NCI-H226 (cell line): ENCODE data around the gene ADAMTS2.

ENCODE experiments used
- DNase-seq: peaks from one replicate; pipeline ENCODE4 v3.0.0-alpha.2; 2015

The ADAMTS2 gene

DNA sequence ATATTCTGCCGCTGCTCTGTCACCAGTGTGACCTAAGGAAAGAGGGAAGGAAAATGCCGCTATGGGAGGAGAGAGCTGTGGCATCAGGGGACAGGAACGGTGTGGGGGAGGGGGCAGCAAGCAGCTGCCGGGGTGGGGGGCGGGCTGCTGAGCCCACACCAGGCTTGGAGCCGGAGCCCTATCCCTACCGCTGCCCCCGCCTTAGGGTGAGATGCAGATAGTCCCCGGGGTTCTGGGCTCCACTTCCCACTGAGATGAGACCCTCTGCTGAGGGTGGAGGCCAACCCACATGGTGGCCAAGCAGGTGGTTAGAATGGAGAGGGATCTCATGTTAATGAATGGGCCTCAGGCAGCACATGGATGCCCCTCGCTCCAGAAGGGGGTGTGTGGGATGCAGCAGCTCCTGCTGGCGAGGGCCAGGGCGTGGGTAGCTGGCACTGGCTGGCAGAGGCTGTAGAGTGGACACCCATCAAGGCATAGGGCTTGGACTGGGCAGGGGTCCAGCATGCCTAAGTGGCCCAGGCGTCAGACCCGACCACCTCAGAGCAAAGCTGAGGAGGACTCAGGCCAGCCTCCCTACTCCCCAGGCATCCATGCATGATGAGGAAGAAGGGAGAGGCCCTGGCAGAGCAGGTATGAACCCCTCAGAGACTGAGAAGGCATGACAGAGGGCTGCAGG lies 153.6 kb downstream of the ADAMTS2 start:
- no peak for DNase-seq

- DNase-seq = no peak
Measured at GRCh38 chr5:179190851-179191505, 154.3 kb downstream of the ADAMTS2 start.

GRCh38 chr5:179188636-179189035 lies 156.6 kb downstream of the ADAMTS2 start:
- no peak for DNase-seq

DNA sequence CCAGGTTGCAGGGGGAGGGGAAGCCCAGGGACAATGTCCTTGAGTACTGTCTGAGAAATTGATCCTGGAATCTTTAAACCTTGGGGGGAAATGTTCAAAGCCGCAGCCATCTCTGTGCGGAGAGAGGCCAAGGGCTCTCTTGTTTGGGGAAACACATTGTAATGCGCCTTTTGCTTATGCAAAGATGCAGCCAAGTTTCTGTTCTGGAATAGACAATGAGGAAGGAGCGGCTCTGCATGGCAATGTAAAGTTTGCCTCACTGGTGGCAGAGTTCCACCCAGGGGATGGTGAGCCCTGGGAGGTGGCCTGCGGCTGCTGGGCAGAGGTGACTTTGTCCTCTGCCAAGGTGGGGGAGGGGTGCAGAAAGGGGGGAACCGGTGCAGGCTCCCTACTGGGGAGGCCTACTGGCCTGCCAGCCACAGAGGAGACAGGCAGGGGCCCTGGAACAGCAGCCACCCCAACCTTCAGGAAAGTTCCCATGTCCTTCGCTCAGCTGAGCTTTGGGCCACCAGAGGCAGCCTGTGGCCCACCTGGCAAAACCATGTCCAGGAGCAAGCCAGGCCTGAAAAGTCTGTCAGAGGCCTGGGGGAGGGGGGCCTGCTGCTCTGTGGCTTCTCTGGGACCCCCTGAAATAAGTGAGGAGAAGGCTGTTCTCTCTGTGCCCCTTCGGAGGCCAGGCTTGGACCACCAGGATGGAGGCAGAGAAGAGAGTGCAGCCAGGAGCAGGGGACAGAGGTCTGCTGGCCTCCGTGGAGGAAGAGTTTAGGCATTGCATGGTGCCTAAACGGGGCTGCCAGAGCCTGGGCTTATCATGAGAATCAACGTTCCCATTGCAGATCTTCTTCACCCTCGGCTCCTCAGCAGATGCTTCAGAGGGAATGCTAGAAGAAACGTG lies 157.3 kb downstream of the ADAMTS2 start:
- no peak for DNase-seq

DNA sequence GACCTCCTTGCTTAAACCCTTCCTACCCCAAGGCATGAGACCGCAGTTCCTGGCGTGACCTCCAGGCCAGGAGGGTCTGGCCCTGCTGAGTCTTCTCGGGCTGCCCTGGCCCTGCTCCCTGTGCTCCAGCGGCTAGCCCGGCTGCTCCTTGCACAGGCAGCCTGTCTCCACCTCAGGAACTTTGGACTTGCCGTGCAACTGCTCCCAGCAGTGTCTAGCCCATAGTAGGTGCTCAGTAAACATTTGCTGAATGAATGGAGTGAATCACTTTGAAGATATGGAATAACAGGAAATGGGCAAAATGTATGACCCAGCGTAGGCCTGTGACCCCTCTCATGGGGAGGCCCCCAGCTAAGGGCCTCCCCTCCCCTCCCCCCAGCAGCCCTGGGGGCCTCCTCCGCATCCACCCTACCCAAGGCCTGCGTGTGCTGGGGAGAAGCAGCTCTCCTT lies 158.0 kb downstream of the ADAMTS2 start:
- no peak for DNase-seq

GRCh38 chr5:179186801-179187200 lies 158.5 kb downstream of the ADAMTS2 start:
- DNase-seq = no peak

GRCh38 chr5:179185941-179186411 lies 159.3 kb downstream of the ADAMTS2 start:
- no peak for DNase-seq

GRCh38 chr5:179185256-179185940 lies 159.9 kb downstream of the ADAMTS2 start:
- DNase-seq = no peak

DNA sequence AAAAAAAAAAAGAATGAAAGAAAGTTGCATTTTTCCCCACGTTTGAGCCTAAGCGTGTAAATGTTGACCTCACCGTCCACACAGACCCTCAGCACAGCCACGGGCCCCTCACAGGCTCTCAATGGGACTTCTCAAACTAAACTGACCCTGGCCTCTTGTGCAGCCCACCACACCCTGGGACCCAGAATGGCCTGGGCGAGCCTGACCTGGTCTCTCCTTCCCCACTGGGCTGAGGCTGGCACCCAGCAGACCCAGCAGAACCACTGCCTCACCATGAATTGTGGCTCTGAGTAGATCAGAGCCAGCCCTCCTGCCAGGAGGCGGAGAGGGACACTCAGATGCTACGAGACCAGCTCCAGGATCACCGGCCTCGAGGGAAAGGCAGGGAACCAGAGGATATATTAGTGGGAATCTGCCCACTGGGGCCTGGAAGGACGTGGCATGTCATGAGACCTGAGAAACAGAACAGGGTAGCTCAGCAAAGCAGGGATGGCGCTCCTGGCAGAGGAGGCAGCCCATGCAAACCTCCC lies 160.7 kb downstream of the ADAMTS2 start:
- DNase-seq = no peak

DNA sequence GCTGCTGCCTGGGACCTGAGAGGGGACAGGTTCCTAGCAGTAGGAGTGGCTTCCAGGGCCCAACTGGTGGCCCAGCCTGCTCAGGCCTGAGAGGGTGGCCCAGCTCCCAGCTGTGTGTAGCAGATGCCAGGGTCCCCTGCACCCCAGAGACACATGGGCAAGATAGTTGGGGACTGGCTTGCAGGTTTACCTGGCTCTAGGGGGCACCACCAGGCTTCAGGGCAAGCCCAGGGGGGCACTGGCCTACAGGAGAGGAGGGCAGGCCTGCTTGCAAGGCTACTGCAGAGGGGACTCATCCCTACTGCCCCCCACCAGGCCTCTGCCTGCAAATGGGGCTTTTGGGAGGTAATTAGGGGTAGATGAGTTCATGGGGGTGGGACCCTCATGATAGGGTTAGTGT lies 161.8 kb downstream of the ADAMTS2 start:
- no peak for DNase-seq

GRCh38 chr5:179182601-179183000 lies 162.7 kb downstream of the ADAMTS2 start:
- DNase-seq = no peak

- DNase-seq = no peak
Measured at GRCh38 chr5:179181988-179182387, 163.3 kb downstream of the ADAMTS2 start.

- DNase-seq = no peak
Measured at GRCh38 chr5:179180921-179181645, 164.2 kb downstream of the ADAMTS2 start.

DNA sequence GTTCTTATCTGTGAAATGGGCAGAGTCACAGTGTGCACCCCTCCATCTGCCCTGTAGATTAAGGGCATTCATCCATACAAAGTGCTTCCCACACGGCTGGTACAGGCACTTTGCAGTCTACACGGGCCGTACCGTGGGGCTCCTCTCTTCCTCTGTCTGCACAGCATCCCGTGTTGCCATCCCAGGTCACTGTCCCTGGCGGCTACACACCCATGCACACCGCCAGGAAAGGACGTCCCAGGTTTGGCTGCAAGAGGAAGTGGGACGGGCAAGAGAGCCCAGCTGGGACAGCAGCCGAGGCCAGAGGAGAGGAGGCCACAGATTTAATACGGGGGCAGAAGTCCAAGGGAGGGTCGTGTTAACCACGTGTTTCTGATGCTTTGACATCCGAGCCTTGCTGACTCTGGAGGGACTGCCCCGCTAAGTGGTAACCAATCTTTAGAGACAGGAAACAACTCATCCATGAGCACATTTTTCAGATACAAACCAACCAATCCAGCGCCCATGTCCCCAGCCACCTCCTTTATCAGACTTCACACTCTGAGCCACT lies 165.1 kb downstream of the ADAMTS2 start:
- no peak for DNase-seq

DNA sequence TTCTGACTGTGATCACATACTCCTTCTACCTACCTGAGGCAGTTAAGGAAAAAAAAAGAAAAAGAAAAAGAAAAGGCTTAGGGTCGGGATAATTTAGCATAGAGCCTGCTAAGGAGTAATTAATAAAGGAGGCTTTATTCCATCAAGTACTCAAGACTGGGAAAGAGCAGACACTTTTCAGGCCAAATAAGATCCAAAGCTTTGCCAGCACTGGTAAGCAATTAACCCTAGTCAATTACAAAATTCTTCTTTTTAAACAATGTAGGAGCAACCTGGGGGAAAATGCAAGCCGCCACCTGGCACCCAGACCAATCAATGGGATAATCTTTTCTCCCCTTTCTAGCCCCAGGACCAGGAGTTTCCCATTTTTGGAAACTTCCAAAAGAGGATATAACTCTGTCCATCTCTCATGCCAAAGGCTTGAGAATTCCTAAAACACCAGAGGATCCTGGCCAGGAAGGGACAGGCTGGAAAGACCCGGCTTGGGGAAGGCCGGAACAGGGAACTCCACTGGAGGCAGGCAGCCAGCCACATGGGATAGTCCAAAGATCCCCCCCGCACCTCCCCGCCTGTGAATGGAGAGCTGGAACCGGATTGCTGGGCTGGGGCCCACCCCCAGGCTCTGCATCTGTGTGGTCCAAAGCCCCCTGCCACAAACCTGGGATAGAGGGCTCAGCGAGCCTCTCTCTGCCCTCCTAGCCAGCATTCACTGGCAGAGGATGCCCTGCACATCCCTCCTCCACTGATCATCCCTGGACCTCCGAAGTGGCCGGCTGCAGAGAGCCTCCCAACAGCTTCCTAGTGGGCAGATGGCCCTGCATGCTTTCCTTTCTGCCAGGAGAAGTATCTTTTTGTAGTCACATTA lies 167.3 kb downstream of the ADAMTS2 start:
- DNase-seq = no peak

GRCh38 chr5:179176571-179177230 lies 168.6 kb downstream of the ADAMTS2 start:
- no peak for DNase-seq

- DNase-seq = no peak
Measured at GRCh38 chr5:179176166-179176565, 169.1 kb downstream of the ADAMTS2 start.

DNA sequence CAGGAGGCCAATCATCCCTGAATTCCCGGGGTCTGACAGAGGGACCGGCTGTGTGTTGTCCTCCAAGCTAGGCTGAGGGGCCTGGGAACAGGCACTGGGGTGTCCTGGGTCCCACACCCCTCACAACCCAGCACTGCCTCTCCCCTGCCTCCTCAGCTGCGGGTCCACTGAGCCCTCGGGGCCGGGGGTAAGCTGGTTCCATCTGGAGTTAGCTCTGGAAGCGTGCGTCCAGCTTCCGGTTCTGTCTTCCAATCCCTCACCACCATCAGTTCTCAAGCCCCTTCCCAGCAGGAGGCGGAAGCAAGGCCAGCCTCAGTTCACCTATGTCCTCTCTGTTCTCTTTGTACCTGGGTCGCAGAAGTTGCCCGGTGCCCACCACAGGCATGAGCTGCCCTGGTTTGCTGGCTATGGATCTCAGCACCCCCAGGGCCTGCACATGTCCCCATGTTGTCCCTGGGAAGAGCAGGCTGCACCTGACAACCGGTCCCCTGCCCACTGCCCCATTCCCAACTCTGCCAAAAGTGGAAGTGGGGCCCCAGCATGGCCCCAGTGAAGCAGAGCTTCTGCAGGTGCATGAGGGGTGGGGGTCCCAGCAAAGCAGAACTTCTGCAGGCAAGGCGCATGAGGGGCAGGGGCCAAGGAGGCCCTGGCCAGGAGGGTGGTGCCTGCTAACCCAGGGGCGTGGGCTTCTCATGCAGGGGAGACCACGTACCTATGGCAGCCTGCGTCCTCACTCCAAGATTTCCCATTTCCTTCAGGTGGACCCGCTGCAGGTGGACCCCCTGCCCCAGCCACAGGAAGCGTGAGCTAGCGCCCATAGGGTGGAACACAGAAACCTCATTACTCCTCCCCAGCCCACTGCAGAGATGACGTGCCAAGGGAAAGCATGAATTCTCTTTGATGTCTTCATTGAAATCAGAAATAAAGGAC lies 173.2 kb downstream of the ADAMTS2 start:
- no peak for DNase-seq
